ENCODE data around the gene SPOCK1. TPM values are rescaled to one million over a fixed set of nuclear protein-coding genes. Genes with fewer than 3 reads are reported as not detected.

Gene SPOCK1
- total and polyA plus RNA-seq, 4 donors: 31.8 to 217 (median 132) TPM

GRCh38 chr5:137034764-137035479, 464.2 kb downstream of the SPOCK1 start:
- DNase-seq (ENCODE audit: low read depth in 4 of 6, low spot score in 6 of 6): no peak
- Histone ChIP-seq H3K9me3 (ENCODE audit: control insufficient read depth, insufficient read depth, low read length) (no peaks in the 10 kb centered on the region), H3K4me1 (ENCODE audit: control insufficient read depth, insufficient read depth, low read length) (peaks cover 3% of the 10 kb centered on the region), H3K4me3 (ENCODE audit: low read depth, low read length) (no peak overlapping the region), H3K36me3 (ENCODE audit: control insufficient read depth, insufficient read depth, low read length) (no peaks in the 10 kb centered on the region), H3K27me3 (ENCODE audit: control insufficient read depth, insufficient read depth, low read length) (no peaks in the 10 kb centered on the region), H3K27ac (ENCODE audit: low read depth, low read length) (no peak overlapping the region)
- 83% methylated on average over 10 of the region's 10 CpGs for WGBS (ENCODE audit: insufficient coverage)

- no peak for DNase-seq (ENCODE audit: low read depth in 4 of 6, low spot score in 6 of 6)
- Histone ChIP-seq H3K27me3 (ENCODE audit: control insufficient read depth, insufficient read depth, low read length) (no peaks in the 10 kb centered on the region), H3K4me1 (ENCODE audit: control insufficient read depth, insufficient read depth, low read length) (peaks cover 3% of the 10 kb centered on the region), H3K4me3 (ENCODE audit: low read depth, low read length) (no peak overlapping the region), H3K27ac (ENCODE audit: low read depth, low read length) (no peak overlapping the region), H3K36me3 (ENCODE audit: control insufficient read depth, insufficient read depth, low read length) (no peaks in the 10 kb centered on the region), H3K9me3 (ENCODE audit: control insufficient read depth, insufficient read depth, low read length) (no peaks in the 10 kb centered on the region)
- WGBS (ENCODE audit: insufficient coverage): 80% methylated on average over 1 of the region's 4 CpGs
Observed at GRCh38 chr5:137034213-137034612, 464.9 kb downstream of the SPOCK1 start.

GRCh38 chr5:137032929-137033328, 466.2 kb downstream of the SPOCK1 start:
- 77% methylated on average over 8 of the region's 8 CpGs for WGBS (ENCODE audit: insufficient coverage)
- no peak overlapping the region for H3K27ac ChIP-seq (ENCODE audit: low read depth, low read length)
- H3K4me3 ChIP-seq (ENCODE audit: low read depth, low read length): no peak overlapping the region
- peaks cover 3% of the 10 kb centered on the region for H3K4me1 ChIP-seq (ENCODE audit: control insufficient read depth, insufficient read depth, low read length)
- no peak for DNase-seq (ENCODE audit: low read depth in 4 of 6, low spot score in 6 of 6)
- H3K36me3 ChIP-seq (ENCODE audit: control insufficient read depth, insufficient read depth, low read length): no peaks in the 10 kb centered on the region
- H3K27me3 ChIP-seq (ENCODE audit: control insufficient read depth, insufficient read depth, low read length): no peaks in the 10 kb centered on the region
- H3K9me3 ChIP-seq (ENCODE audit: control insufficient read depth, insufficient read depth, low read length): no peaks in the 10 kb centered on the region

GRCh38 chr5:137027758-137028157, 471.4 kb downstream of the SPOCK1 start:
- H3K4me1 ChIP-seq (ENCODE audit: control insufficient read depth, insufficient read depth, low read length): no peaks in the 10 kb centered on the region
- H3K27me3 ChIP-seq (ENCODE audit: control insufficient read depth, insufficient read depth, low read length): no peaks in the 10 kb centered on the region
- no peak for DNase-seq (ENCODE audit: low read depth in 4 of 6, low spot score in 6 of 6)
- H3K36me3 ChIP-seq (ENCODE audit: control insufficient read depth, insufficient read depth, low read length): no peaks in the 10 kb centered on the region
- no peak overlapping the region for H3K4me3 ChIP-seq (ENCODE audit: low read depth, low read length)
- WGBS (ENCODE audit: insufficient coverage): no CpG with 5 or more reads among the region's 1 CpG
- no peaks in the 10 kb centered on the region for H3K9me3 ChIP-seq (ENCODE audit: control insufficient read depth, insufficient read depth, low read length)
- no peak overlapping the region for H3K27ac ChIP-seq (ENCODE audit: low read depth, low read length)

GRCh38 chr5:137026296-137026695, 472.8 kb downstream of the SPOCK1 start:
- no peak for DNase-seq (ENCODE audit: low read depth in 4 of 6, low spot score in 6 of 6)
- Histone ChIP-seq H3K36me3 (ENCODE audit: control insufficient read depth, insufficient read depth, low read length) (no peaks in the 10 kb centered on the region), H3K4me3 (ENCODE audit: low read depth, low read length) (no peak overlapping the region), H3K4me1 (ENCODE audit: control insufficient read depth, insufficient read depth, low read length) (no peaks in the 10 kb centered on the region), H3K9me3 (ENCODE audit: control insufficient read depth, insufficient read depth, low read length) (no peaks in the 10 kb centered on the region), H3K27ac (ENCODE audit: low read depth, low read length) (no peak overlapping the region), H3K27me3 (ENCODE audit: control insufficient read depth, insufficient read depth, low read length) (no peaks in the 10 kb centered on the region)
- WGBS (ENCODE audit: insufficient coverage): 77% methylated on average over 2 of the region's 2 CpGs

GRCh38 chr5:137024044-137024443, 475.1 kb downstream of the SPOCK1 start:
- peak in 1 of 6 donors; percentile 55 for DNase-seq (ENCODE audit: low read depth in 4 of 6, low spot score in 6 of 6)
- H3K4me3 ChIP-seq (ENCODE audit: low read depth, low read length): no peak overlapping the region
- H3K9me3 ChIP-seq (ENCODE audit: control insufficient read depth, insufficient read depth, low read length): no peaks in the 10 kb centered on the region
- no peaks in the 10 kb centered on the region for H3K27me3 ChIP-seq (ENCODE audit: control insufficient read depth, insufficient read depth, low read length)
- H3K36me3 ChIP-seq (ENCODE audit: control insufficient read depth, insufficient read depth, low read length): no peaks in the 10 kb centered on the region
- H3K4me1 ChIP-seq (ENCODE audit: control insufficient read depth, insufficient read depth, low read length): no peaks in the 10 kb centered on the region
- WGBS (ENCODE audit: insufficient coverage): no CpG with 5 or more reads among the region's 4 CpGs
- no peak overlapping the region for H3K27ac ChIP-seq (ENCODE audit: low read depth, low read length)

- Histone ChIP-seq H3K36me3 (ENCODE audit: control insufficient read depth, insufficient read depth, low read length) (no peaks in the 10 kb centered on the region), H3K27ac (ENCODE audit: low read depth, low read length) (no peak overlapping the region), H3K4me1 (ENCODE audit: control insufficient read depth, insufficient read depth, low read length) (no peaks in the 10 kb centered on the region), H3K4me3 (ENCODE audit: low read depth, low read length) (no peak overlapping the region), H3K27me3 (ENCODE audit: control insufficient read depth, insufficient read depth, low read length) (no peaks in the 10 kb centered on the region), H3K9me3 (ENCODE audit: control insufficient read depth, insufficient read depth, low read length) (no peaks in the 10 kb centered on the region)
- WGBS (ENCODE audit: insufficient coverage): 91% methylated on average over 5 of the region's 5 CpGs
- no peak for DNase-seq (ENCODE audit: low read depth in 4 of 6, low spot score in 6 of 6)
Observed at GRCh38 chr5:137023371-137023770, 475.8 kb downstream of the SPOCK1 start.

- H3K4me1 ChIP-seq (ENCODE audit: control insufficient read depth, insufficient read depth, low read length): no peaks in the 10 kb centered on the region
- H3K9me3 ChIP-seq (ENCODE audit: control insufficient read depth, insufficient read depth, low read length): no peaks in the 10 kb centered on the region
- H3K27me3 ChIP-seq (ENCODE audit: control insufficient read depth, insufficient read depth, low read length): no peaks in the 10 kb centered on the region
- H3K36me3 ChIP-seq (ENCODE audit: control insufficient read depth, insufficient read depth, low read length): no peaks in the 10 kb centered on the region
- H3K27ac ChIP-seq (ENCODE audit: low read depth, low read length): no peak overlapping the region
- H3K4me3 ChIP-seq (ENCODE audit: low read depth, low read length): no peak overlapping the region
- 14% methylated on average over 1 of the region's 2 CpGs for WGBS (ENCODE audit: insufficient coverage)
- no peak for DNase-seq (ENCODE audit: low read depth in 4 of 6, low spot score in 6 of 6)
Observed at GRCh38 chr5:137022725-137023124, 476.4 kb downstream of the SPOCK1 start.

- Histone ChIP-seq H3K4me3 (ENCODE audit: low read depth, low read length) (no peak overlapping the region), H3K27me3 (ENCODE audit: control insufficient read depth, insufficient read depth, low read length) (no peaks in the 10 kb centered on the region), H3K4me1 (ENCODE audit: control insufficient read depth, insufficient read depth, low read length) (peaks cover under 1% of the 10 kb centered on the region), H3K36me3 (ENCODE audit: control insufficient read depth, insufficient read depth, low read length) (no peaks in the 10 kb centered on the region), H3K9me3 (ENCODE audit: control insufficient read depth, insufficient read depth, low read length) (no peaks in the 10 kb centered on the region), H3K27ac (ENCODE audit: low read depth, low read length) (no peak overlapping the region)
- DNase-seq (ENCODE audit: low read depth in 4 of 6, low spot score in 6 of 6): peak in 1 of 6 donors; percentile 72
- 29% methylated on average over 1 of the region's 3 CpGs for WGBS (ENCODE audit: insufficient coverage)
Observed at GRCh38 chr5:137022043-137022442, 477.1 kb downstream of the SPOCK1 start.

GRCh38 chr5:137019229-137019628, 479.9 kb downstream of the SPOCK1 start:
- Histone ChIP-seq H3K9me3 (ENCODE audit: control insufficient read depth, insufficient read depth, low read length) (no peaks in the 10 kb centered on the region), H3K27ac (ENCODE audit: low read depth, low read length) (no peak overlapping the region), H3K36me3 (ENCODE audit: control insufficient read depth, insufficient read depth, low read length) (no peaks in the 10 kb centered on the region), H3K4me1 (ENCODE audit: control insufficient read depth, insufficient read depth, low read length) (peaks cover 5% of the 10 kb centered on the region), H3K4me3 (ENCODE audit: low read depth, low read length) (no peak overlapping the region), H3K27me3 (ENCODE audit: control insufficient read depth, insufficient read depth, low read length) (no peaks in the 10 kb centered on the region)
- DNase-seq (ENCODE audit: low read depth in 4 of 6, low spot score in 6 of 6): no peak
- WGBS (ENCODE audit: insufficient coverage): no CpG with 5 or more reads among the region's 3 CpGs

All from spinal cord (tissue), 10 donors.